ENCODE results near the gene SCYGR2. TPM values are rescaled to one million over a fixed set of nuclear protein-coding genes. Genes with fewer than 3 reads are reported as not detected.

Gene SCYGR2
- total RNA-seq, 1 experiment from 2014 or later, result not detected

DNA sequence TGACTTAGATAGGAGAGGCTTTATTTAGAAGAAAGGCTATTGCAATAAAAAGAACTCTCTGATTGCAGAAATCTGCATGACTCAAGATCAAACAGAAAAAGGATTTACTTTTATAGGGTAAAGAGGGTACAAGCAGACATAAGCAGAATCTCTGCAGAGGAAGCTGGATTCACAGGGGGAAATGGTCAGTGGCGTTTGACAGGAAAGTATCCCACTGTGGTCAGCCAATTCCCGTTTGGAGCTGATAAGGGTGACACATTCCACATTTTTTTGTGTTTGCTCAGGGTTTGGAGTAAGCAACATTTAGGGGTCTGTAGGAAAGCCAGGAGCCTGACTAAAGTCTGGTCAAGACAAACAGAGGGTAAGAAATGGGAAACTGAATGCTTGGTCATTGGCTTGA is 44.0 kb downstream of the SCYGR2 start:
- Histone ChIP-seq H4K20me1 (ENCODE audit: control insufficient read depth, insufficient read depth, insufficient read length) (no peaks in the 10 kb centered on the region), H3K79me2 (ENCODE audit: insufficient read depth, low read length) (no peaks in the 10 kb centered on the region), H3K9me3 (ENCODE audit: control insufficient read depth, low read depth, low read length) (no peaks in the 10 kb centered on the region), H2AK5ac (ENCODE audit: insufficient read length, low read length) (no peak overlapping the region), H4K8ac (replicated peaks; ENCODE audit: insufficient read length, low read depth, low read length) (no peak overlapping the region), H3K14ac (ENCODE audit: insufficient read depth, low read length) (no peak overlapping the region), H2BK12ac (ENCODE audit: insufficient read length, low read depth, low read length) (no peak overlapping the region), H2AFZ (ENCODE audit: low read length) (no peak overlapping the region), H3K9ac (ENCODE audit: extremely low read depth, insufficient read length, low read length) (no peak overlapping the region), H3K23me2 (ENCODE audit: insufficient read length, low read depth, low read length, poor library complexity, severe bottlenecking) (no peaks in the 10 kb centered on the region), H3K4ac (ENCODE audit: low read depth, low read length) (no peak overlapping the region), H2BK15ac (ENCODE audit: low read depth, low read length) (no peak overlapping the region), H3T11ph (ENCODE audit: low read length) (no peak overlapping the region), H3K4me1 (ENCODE audit: insufficient read depth, low read length) (no peaks in the 10 kb centered on the region), H3K56ac (ENCODE audit: insufficient read length, low read depth, low read length) (no peak overlapping the region), H3K4me2 (ENCODE audit: insufficient read depth, insufficient read length, low read length) (no peak overlapping the region), H2BK5ac (ENCODE audit: insufficient read length, low read length) (no peak overlapping the region), H2BK20ac (ENCODE audit: low read depth, low read length, poor library complexity, severe bottlenecking) (no peak overlapping the region), H3K18ac (ENCODE audit: insufficient read length, low read depth, low read length) (no peak overlapping the region), H3K27ac (ENCODE audit: insufficient read length, low read depth, low read length) (no peak overlapping the region), H3K23ac (ENCODE audit: insufficient read length, low read depth, low read length) (no peak overlapping the region), H2BK120ac (ENCODE audit: low read depth, low read length, poor library complexity, severe bottlenecking) (no peak overlapping the region), H3K27me3 (ENCODE audit: insufficient read depth, low read length) (no peaks in the 10 kb centered on the region), H3K79me1 (ENCODE audit: insufficient read depth, low read depth, low read length, poor library complexity, severe bottlenecking) (no peaks in the 10 kb centered on the region), H4K91ac (ENCODE audit: insufficient read length, low read depth, low read length) (no peak overlapping the region), H4K5ac (ENCODE audit: insufficient read length, low read depth, low read length) (no peak overlapping the region)
- Mint-ChIP-seq H3K9me3 (no peaks in the 10 kb centered on the region), H3K27me3 (ENCODE audit: low read depth) (no peaks in the 10 kb centered on the region), H3K27ac (no peak overlapping the region), H3K4me1 (no peaks in the 10 kb centered on the region; a peak in 2 of 4 replicates), H3K4me3 (no peak overlapping the region), H3K36me3 (ENCODE audit: insufficient read depth in 1 of 3, low read depth in 3 of 3) (no peaks in the 10 kb centered on the region)
- TF ChIP-seq, protein P1, sequence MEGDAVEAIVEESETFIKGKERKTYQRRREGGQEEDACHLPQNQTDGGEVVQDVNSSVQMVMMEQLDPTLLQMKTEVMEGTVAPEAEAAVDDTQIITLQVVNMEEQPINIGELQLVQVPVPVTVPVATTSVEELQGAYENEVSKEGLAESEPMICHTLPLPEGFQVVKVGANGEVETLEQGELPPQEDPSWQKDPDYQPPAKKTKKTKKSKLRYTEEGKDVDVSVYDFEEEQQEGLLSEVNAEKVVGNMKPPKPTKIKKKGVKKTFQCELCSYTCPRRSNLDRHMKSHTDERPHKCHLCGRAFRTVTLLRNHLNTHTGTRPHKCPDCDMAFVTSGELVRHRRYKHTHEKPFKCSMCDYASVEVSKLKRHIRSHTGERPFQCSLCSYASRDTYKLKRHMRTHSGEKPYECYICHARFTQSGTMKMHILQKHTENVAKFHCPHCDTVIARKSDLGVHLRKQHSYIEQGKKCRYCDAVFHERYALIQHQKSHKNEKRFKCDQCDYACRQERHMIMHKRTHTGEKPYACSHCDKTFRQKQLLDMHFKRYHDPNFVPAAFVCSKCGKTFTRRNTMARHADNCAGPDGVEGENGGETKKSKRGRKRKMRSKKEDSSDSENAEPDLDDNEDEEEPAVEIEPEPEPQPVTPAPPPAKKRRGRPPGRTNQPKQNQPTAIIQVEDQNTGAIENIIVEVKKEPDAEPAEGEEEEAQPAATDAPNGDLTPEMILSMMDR (conservative IDR thresholded peaks at IDR 0.05), result no peak
- no peak for DNase-seq
- no CpG with 5 or more reads among the region's 2 CpGs for WGBS (ENCODE audit: extremely low coverage, insufficient read length, low lambda C conversion rate)

Data from H9 (cell line).